Neural cell (in vitro differentiated cells): ENCODE results near the gene SDK1. TPM values are rescaled to one million over a fixed set of nuclear protein-coding genes. Genes with fewer than 3 reads are reported as not detected.

Source experiments
- H2AFZ ChIP-seq: fragments of 200-600, 300-800 bp; sonication (generic), shearing (Covaris generic); 2 replicates; pipeline ENCODE4 v1.6.0; 2014; ENCODE audit warnings: low read depth, mild to moderate bottlenecking, antibody characterized with exemption, low read length, moderate library complexity
- H3F3A ChIP-seq: fragments of 200-600 bp; shearing (Covaris generic); 2 replicates; pipeline ENCODE4 v1.6.1; 2016; ENCODE audit warnings: mild to moderate bottlenecking, moderate library complexity, mixed read lengths, antibody characterized with exemption, low read length; ENCODE audit not compliant: insufficient read depth, poor library complexity, severe bottlenecking
- H3K27ac ChIP-seq: fragments of 200-600, 300-800 bp; sonication (generic), shearing (Covaris generic); 2 replicates; pipeline ENCODE4 v1.5.1; 2014; ENCODE audit warnings: mild to moderate bottlenecking, low read length, moderate library complexity
- H3K27me3 ChIP-seq: fragments of 300-800, 200-600 bp; sonication (generic), shearing (Covaris generic); 2 replicates; pipeline ENCODE4 v1.6.0; 2014; ENCODE audit warnings: mild to moderate bottlenecking, low read depth, low read length, moderate library complexity; ENCODE audit not compliant: insufficient read depth
- H3K36me3 ChIP-seq: fragments of 300-800, 200-600 bp; sonication (generic), shearing (Covaris generic); 2 replicates; pipeline ENCODE4 v1.5.1; 2014; ENCODE audit warnings: mild to moderate bottlenecking, antibody characterized with exemption, low read length, moderate library complexity; ENCODE audit not compliant: insufficient read depth
- H3K4me2 ChIP-seq: fragments of 300-800, 200-600 bp; sonication (generic), shearing (Covaris generic); 2 replicates; pipeline ENCODE4 v1.6.0; 2014; ENCODE audit warnings: mild to moderate bottlenecking, low read length
- H3K4me3 ChIP-seq: fragments of 300-800, 200-600 bp; sonication (generic), shearing (Covaris generic); 2 replicates; pipeline ENCODE4 v1.5.1; 2014; ENCODE audit warnings: mild to moderate bottlenecking, low read length, moderate library complexity
- H3K79me2 ChIP-seq: fragments of 200-600 bp; shearing (Covaris generic); replicated peaks from 2 replicates; pipeline ENCODE4 v1.6.0; 2014; ENCODE audit warnings: mild to moderate bottlenecking, low read length, moderate library complexity; ENCODE audit not compliant: insufficient read depth
- H3K9ac ChIP-seq: fragments of 300-800, 200-600 bp; sonication (generic), shearing (Covaris generic); 2 replicates; pipeline ENCODE4 v1.6.1; 2016; ENCODE audit warnings: mild to moderate bottlenecking, low read length, mixed read lengths
- H3K9me2 ChIP-seq: fragments of 200-600 bp; shearing (Covaris generic); 2 replicates; pipeline ENCODE4 v1.6.1; 2016; ENCODE audit warnings: mild to moderate bottlenecking, low read length, mixed read lengths; ENCODE audit not compliant: insufficient read depth
- H3K9me3 ChIP-seq: fragments of 200-600, 300-800 bp; sonication (generic), shearing (Covaris generic); 2 replicates; pipeline ENCODE4 v1.6.1; 2016; ENCODE audit warnings: mild to moderate bottlenecking, mixed run types, low read length, moderate library complexity, mixed read lengths
- H4K20me1 ChIP-seq: fragments of 200-600 bp; shearing (Covaris generic); 2 replicates; pipeline ENCODE4 v1.6.1; 2016; ENCODE audit warnings: mild to moderate bottlenecking, mixed run types; ENCODE audit not compliant: insufficient read depth
- CTCF ChIP-seq: fragments of 450-650 bp; IDR thresholded peaks from 2 replicates; pipeline ENCODE4 v1.5.1; 2014; ENCODE audit warnings: antibody characterized with exemption, mild to moderate bottlenecking, moderate library complexity; ENCODE audit not compliant: poor library complexity, severe bottlenecking
- EP300 ChIP-seq: fragments of 450-650 bp; conservative IDR thresholded peaks from 2 replicates; pipeline ENCODE4 v1.6.1; 2014; ENCODE audit warnings: antibody characterized with exemption, mild to moderate bottlenecking, moderate library complexity; ENCODE audit not compliant: poor library complexity, severe bottlenecking
- EZH2 ChIP-seq: fragments of 200-600, 300-800 bp; shearing (Covaris generic), sonication (generic); IDR thresholded peaks from 2 replicates; pipeline ENCODE4 v1.6.1; 2014; ENCODE audit warnings: antibody characterized with exemption, low read length, borderline replicate concordance, mild to moderate bottlenecking; ENCODE audit not compliant: insufficient read depth, poor library complexity, severe bottlenecking
- MXI1 ChIP-seq: fragments of 450-650 bp; conservative IDR thresholded peaks from 2 replicates; pipeline ENCODE4 v1.6.1; 2014; ENCODE audit warnings: antibody characterized with exemption, mild to moderate bottlenecking; ENCODE audit not compliant: poor library complexity, severe bottlenecking
- POLR2AphosphoS5 ChIP-seq: IDR thresholded peaks from 2 replicates; pipeline ENCODE4 v1.6.1; 2012
- RAD21 ChIP-seq: fragments of 450-650 bp; conservative IDR thresholded peaks from 2 replicates; pipeline ENCODE4 v1.6.1; 2014; ENCODE audit warnings: antibody characterized with exemption, mild to moderate bottlenecking, moderate library complexity
- REST ChIP-seq: IDR thresholded peaks from 2 replicates; pipeline ENCODE4 v1.6.1; 2012; ENCODE audit warnings: borderline replicate concordance
- SMC3 ChIP-seq: fragments of 450-650 bp; conservative IDR thresholded peaks from 2 replicates; pipeline ENCODE4 v1.6.1; 2014; ENCODE audit warnings: antibody characterized with exemption, mild to moderate bottlenecking, moderate library complexity; ENCODE audit not compliant: poor library complexity
- TAF1 ChIP-seq: IDR thresholded peaks from 2 replicates; pipeline ENCODE4 v1.6.1; 2012; ENCODE audit warnings: low read depth
- polyA plus RNA-seq: library from polyadenylated mRNA; depleted of rRNA; stranded (reverse); fragments of >200 nt; gene quantifications from 2 replicates; pipeline ENCODE4 v1.2.3, GENCODE V29; 2014

Gene SDK1
- polyA plus RNA-seq, 1 donor from 2014 or later: 2.7 TPM

- TF ChIP-seq EP300: no peak
- TF ChIP-seq EZH2: no peak
These were observed 744.4 kb downstream of the SDK1 start (continued) for GRCh38 chr7:4045450-4045849.

GRCh38 chr7:4045975-4046374 is 744.9 kb downstream of the SDK1 start:
- H3K4me2 ChIP-seq: no peak overlapping the region
- no peaks in the 10 kb centered on the region for H3K79me2 ChIP-seq
- no peaks in the 10 kb centered on the region for H4K20me1 ChIP-seq
- no peak overlapping the region for H2AFZ ChIP-seq
- H3F3A ChIP-seq: no peaks in the 10 kb centered on the region
- no peak for TF ChIP-seq REST
- no peak for TF ChIP-seq SMC3
- TF ChIP-seq POLR2AphosphoS5: no peak
- TF ChIP-seq EP300: no peak
- no peak for TF ChIP-seq CTCF
- TF ChIP-seq RAD21: no peak
- TF ChIP-seq EZH2: no peak
- TF ChIP-seq MXI1: no peak
- TF ChIP-seq TAF1: no peak
- H3K9me3 ChIP-seq: no peaks in the 10 kb centered on the region
- H3K27me3 ChIP-seq: no peaks in the 10 kb centered on the region
- H3K27ac ChIP-seq: no peak overlapping the region
- H3K36me3 ChIP-seq: no peaks in the 10 kb centered on the region
- H3K9me2 ChIP-seq: no peaks in the 10 kb centered on the region
- no peak overlapping the region for H3K4me3 ChIP-seq
- no peak overlapping the region for H3K9ac ChIP-seq

- Histone ChIP-seq H4K20me1 (no peaks in the 10 kb centered on the region), H3K27ac (no peak overlapping the region), H3K4me3 (no peak overlapping the region), H2AFZ (no peak overlapping the region), H3K27me3 (no peaks in the 10 kb centered on the region), H3K4me2 (no peak overlapping the region), H3F3A (no peaks in the 10 kb centered on the region), H3K9me2 (no peaks in the 10 kb centered on the region), H3K36me3 (no peaks in the 10 kb centered on the region), H3K79me2 (no peaks in the 10 kb centered on the region), H3K9me3 (no peaks in the 10 kb centered on the region), H3K9ac (no peak overlapping the region)
- TF ChIP-seq REST (no peak), SMC3 (no peak), CTCF (no peak), MXI1 (no peak), EP300 (no peak), RAD21 (no peak), TAF1 (no peak), POLR2AphosphoS5 (no peak), EZH2 (no peak)
These were observed 747.3 kb downstream of the SDK1 start for GRCh38 chr7:4048336-4048735.
